ENCODE data around the gene RNASEL. TPM values are rescaled to one million over a fixed set of nuclear protein-coding genes. Genes with fewer than 3 reads are reported as not detected.

RNASEL gene
- 1 to 10 TPM; 4.2 to 4.3 TPM for total RNA-seq

GRCh38 chr1:182588500-182589396, at the start of gene RNASEL:
TSS of gene RNASEL (minus strand) at chr1:182589256. CDS start at chr1:182586806, 2,450 bp downstream.
- ChIA-PET POLR2A (interaction anchor here (0.6 kb wide), 1 partner anchor 16 kb away, joined by 3 read pairs; no protein-coding TSS in a partner anchor), CTCF (interaction anchor here (30.8 kb wide), 1 partner anchor 198 kb away, joined by 459 read pairs; the partner anchor contains the start of gene NPL)

DNA sequence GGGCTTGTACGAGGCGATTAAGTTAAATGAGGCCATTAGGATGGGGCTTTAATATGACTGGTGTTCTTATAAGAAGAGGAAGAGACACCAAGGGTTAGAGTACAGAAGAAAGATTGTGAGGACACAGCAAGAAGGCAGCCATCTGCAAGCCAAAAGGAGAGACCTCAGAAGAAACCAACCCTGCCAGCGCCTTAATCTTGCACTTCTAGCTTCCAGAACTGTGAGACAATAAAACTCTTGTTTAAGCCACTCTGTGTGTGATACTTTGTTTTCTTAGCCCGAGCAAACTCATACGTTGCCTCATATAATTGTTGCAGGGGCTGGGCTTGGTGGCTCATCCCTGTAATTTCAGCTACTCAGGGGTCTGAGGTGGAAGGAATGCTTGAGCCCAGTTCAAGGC, 48.7 kb upstream of the RNASEL start:
- CTCF ChIA-PET, result interaction anchor here (1.0 kb wide), 1 partner anchor 39 kb away, joined by 3 read pairs; no protein-coding TSS in a partner anchor
- POLR2A ChIA-PET, result no interaction called here

DNA sequence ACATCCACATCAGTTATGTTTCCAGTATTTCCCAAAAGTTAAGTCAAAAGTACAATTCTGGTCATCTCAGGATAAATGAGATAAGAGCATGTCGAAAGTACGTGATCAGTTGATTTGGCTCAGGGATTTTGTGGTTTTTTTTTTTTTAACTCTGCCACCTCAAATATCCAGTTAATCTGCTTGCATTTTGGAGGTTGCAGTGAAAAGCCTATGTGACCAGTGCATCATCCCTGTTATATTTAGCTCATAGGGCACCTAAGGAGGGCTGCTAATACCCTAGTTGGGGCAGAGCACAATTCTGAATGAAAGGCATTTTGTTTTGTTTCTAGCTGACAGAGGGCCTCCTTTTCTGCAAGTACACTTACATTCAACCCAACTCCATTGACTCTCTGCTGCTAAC, 46.8 kb upstream of the RNASEL start:
- ChIA-PET POLR2A (no interaction called here), CTCF (interaction anchor here (1.2 kb wide), 1 partner anchor 34 kb away, joined by 3 read pairs; no protein-coding TSS in a partner anchor)

DNA sequence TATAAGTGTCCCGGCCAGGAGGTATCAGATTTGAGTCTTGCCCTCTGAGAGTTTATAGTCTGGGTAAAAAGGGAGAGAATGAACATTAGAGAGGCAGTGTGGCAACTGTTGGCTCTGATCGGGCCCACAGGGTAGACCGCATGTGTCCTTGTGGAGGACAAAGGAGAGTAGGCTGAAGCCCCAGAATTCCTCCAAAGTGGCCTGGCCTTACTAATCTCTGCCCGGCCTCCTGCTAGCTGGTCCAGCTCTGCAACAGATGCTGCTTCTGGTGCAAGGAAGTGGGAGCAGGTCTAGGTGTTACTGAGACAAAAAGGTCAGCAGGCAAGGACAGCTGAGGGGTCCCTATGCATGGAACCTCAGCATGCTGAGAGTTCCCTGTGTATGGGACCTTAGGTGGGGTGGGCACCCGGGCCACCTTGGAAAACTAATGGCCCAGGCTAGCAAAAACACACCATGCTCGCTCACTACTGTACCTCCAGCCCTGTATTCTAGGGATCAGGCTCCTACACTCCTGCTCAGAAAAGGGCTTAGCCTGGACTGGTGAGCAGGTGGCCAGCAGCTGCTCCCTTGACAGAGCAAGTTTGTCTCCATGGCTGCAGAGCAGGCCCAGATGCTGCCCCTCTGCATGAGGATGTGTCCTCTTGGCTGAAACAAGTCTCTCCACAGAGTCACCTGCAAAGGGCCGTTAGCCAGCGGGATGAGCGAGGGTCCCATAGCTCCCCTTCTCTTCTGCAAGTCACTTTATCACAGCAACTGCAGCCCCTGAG, 45.4 kb upstream of the RNASEL start:
- POLR2A ChIA-PET, result no interaction called here
- CTCF ChIA-PET, result no interaction called here

DNA sequence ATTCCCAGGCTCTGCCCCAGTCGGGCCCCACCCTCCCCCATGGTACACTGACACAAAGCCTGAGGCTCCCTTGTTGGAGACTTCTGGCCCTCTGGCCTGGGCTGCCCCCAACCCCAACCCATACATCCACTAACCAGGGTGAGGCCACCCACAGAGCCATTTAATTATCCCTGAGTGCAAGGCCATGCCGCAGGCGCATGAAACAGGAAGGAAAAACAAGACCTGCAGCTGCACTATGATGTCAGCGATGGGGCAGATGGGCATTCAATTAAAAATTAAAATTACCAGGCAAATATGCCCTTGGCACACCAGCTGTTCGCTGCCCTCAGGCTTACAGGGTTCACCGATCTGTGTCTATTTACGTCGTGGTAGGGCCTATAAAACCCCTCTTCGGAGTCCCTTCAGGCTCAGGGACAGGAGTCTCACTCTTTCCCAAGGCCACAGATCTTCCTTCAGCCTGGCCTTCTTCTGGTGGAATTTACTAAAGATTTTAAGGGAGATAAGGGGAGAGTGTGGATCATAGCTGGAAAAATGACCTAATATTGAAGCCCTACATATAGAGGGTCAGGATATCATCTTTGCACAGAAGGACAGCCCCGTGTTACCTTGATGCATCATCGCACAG, 44.7 kb upstream of the RNASEL start:
- ChIA-PET CTCF (no interaction called here), POLR2A (no interaction called here)

DNA sequence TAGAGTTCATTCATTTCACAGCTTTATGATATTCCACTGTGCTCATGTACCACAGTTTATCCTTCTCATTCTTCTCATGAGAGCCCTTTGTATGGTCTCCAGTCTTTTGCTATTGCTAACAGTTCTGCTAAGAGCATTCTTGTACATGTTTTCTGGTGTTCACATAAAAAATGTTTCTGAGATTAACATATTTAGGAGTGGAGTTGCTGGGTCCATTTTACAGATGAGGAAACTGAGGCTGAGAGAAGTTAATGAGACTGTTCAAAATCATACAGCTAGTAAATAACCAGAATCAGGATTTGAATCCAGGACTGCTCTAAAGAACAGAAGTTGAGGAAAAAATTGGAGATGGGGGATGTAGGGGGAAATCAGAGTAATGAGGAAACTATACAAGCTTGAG, 44.0 kb upstream of the RNASEL start:
- ChIA-PET POLR2A (no interaction called here), CTCF (interaction anchor here (1.5 kb wide), 1 partner anchor 34 kb away, joined by 3 read pairs; no protein-coding TSS in a partner anchor)

DNA sequence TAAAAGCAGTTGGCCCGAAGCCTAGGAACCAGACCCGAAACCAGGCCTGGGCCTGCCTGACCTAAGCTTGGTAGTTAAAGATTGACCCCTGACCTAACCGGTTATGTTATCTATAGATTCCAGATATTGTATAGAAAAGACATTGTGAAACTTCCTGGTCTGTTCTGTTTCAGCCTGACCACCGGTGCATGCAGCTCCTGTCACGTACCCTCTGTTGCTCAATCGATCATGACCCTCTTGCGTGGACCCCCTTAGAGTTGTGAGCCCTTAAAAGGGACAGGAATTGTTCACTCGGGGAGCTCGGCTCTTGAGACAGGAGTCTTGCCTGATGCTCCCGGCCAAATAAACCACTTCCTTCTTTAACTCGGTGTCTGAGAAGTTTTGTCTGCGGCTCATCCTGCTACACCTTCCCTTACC, 43.4 kb upstream of the RNASEL start:
- CTCF ChIA-PET, result interaction anchor here (1.5 kb wide), 1 partner anchor 33 kb away, joined by 3 read pairs; no protein-coding TSS in a partner anchor
- POLR2A ChIA-PET, result interaction anchor here (0.7 kb wide), 1 partner anchor 32 kb away, joined by 6 read pairs; no protein-coding TSS in a partner anchor

DNA sequence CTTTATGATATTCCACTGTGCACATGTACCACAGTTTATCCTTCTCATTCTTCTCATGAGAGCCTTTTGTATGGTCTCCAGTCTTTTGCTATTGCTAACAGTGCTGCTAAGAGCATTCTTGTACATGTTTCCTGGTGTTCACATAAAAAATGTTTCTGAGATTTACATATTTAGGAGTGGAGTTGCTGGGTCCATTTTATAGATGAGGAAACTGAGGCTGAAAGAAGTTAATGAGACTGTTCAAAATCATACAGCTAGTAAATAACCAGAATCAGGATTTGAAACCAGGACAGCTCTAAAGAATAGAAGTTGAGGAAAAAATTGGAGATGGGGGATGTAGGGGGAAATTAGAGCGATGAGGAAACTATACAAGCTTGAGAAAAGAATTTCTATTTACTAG, 42.9 kb upstream of the RNASEL start:
- CTCF ChIA-PET, result interaction anchor here (1.5 kb wide), 1 partner anchor 33 kb away, joined by 3 read pairs; no protein-coding TSS in a partner anchor
- POLR2A ChIA-PET, result interaction anchor here (0.7 kb wide), 1 partner anchor 31 kb away, joined by 6 read pairs; no protein-coding TSS in a partner anchor

- CTCF ChIA-PET, result interaction anchor here (1.2 to 2.2 kb wide), 4 partner anchors 12 to 151 kb away, joined by 3 to 9 read pairs (median 6); no protein-coding TSS in a partner anchor
- POLR2A ChIA-PET, result no interaction called here
Observed at GRCh38 chr1:182631053-182631677, 42.1 kb upstream of the RNASEL start.

- CTCF ChIA-PET, result interaction anchor here (1.2 to 2.2 kb wide), 4 partner anchors 11 to 152 kb away, joined by 3 to 9 read pairs (median 6); no protein-coding TSS in a partner anchor
- POLR2A ChIA-PET, result interaction anchor here (1.5 kb wide), 1 partner anchor 16 kb away, joined by 12 read pairs; no protein-coding TSS in a partner anchor
Observed at GRCh38 chr1:182630586-182630985, 41.5 kb upstream of the RNASEL start.

- POLR2A ChIA-PET, result interaction anchor here (0.7 to 1.5 kb wide), 4 partner anchors 13 to 26 kb away, joined by 3 to 12 read pairs (median 4); no protein-coding TSS in a partner anchor
- CTCF ChIA-PET, result interaction anchor here (0.6 to 2.2 kb wide), 6 partner anchors 10 to 153 kb away, joined by 3 to 9 read pairs (median 4); no protein-coding TSS in a partner anchor
Observed at GRCh38 chr1:182629499-182630096, 40.5 kb upstream of the RNASEL start.

DNA sequence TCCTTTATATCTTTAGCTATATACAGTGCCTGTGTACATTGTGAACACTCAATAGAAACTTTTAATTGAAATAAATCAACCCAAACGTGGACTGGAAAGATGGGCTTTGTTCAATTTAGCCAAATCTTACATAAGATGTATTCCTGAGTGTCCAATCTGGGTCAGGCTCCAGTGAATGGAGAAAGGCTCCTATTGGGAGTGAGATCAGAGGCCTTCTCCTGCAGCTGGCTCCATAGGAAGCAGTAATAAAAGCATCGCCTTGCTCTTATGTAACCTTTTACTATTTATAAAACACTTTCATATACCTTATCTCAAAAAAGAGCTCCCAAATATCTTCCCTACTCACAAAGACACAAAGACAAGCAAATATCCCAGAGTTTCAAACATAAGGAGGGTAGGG, 40.0 kb upstream of the RNASEL start:
- POLR2A ChIA-PET, result interaction anchor here (0.7 to 1.5 kb wide), 4 partner anchors 12 to 26 kb away, joined by 3 to 12 read pairs (median 4); no protein-coding TSS in a partner anchor
- CTCF ChIA-PET, result interaction anchor here (0.6 to 2.2 kb wide), 5 partner anchors 9 to 153 kb away, joined by 3 to 8 read pairs (median 4); no protein-coding TSS in a partner anchor

GRCh38 chr1:182628657-182629056, 39.6 kb upstream of the RNASEL start:
- ChIA-PET CTCF (interaction anchor here (0.8 to 2.2 kb wide), 5 partner anchors 9 to 154 kb away, joined by 3 to 8 read pairs (median 3); no protein-coding TSS in a partner anchor), POLR2A (interaction anchor here (0.9 to 1.4 kb wide), 2 partner anchors 12 to 26 kb away, joined by 3 to 4 read pairs; no protein-coding TSS in a partner anchor)

DNA sequence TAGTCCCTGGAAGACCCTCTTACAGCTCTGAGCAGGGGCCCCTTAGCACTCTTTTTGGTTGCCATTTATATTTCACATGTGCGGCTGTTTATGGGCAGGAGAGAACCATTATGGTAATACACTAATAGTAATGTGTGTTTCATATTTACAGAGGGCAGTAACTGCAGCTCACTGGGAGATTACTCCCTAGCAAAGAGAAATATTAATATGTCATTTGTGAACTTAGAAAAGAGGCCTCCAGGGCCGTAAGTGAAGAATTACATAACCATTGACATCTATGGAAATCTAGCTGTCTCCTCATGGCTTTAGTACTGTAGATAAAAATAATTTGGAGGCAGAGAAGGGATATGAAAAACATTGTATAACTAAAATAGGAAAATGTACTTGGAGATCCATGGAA, 38.6 kb upstream of the RNASEL start:
- POLR2A ChIA-PET, result no interaction called here
- CTCF ChIA-PET, result interaction anchor here (2.1 kb wide), 1 partner anchor 155 kb away, joined by 5 read pairs; no protein-coding TSS in a partner anchor

GRCh38 chr1:182626527-182626926, 37.5 kb upstream of the RNASEL start:
- ChIA-PET POLR2A (no interaction called here), CTCF (no interaction called here)

GRCh38 chr1:182625719-182626504, 36.9 kb upstream of the RNASEL start:
- ChIA-PET POLR2A (interaction anchor here (0.5 kb wide), 1 partner anchor 59 kb away, joined by 3 read pairs; no protein-coding TSS in a partner anchor), CTCF (interaction anchor here (1.8 kb wide), 1 partner anchor 9 kb away, joined by 5 read pairs; no protein-coding TSS in a partner anchor)

- CTCF ChIA-PET, result interaction anchor here (0.6 to 1.8 kb wide), 2 partner anchors 8 to 28 kb away, joined by 3 to 5 read pairs; no protein-coding TSS in a partner anchor
- POLR2A ChIA-PET, result interaction anchor here (0.5 kb wide), 1 partner anchor 60 kb away, joined by 3 read pairs; no protein-coding TSS in a partner anchor
Observed at GRCh38 chr1:182625024-182625423, 36.0 kb upstream of the RNASEL start.

All from activated CD8-positive, alpha-beta memory T cell treated with anti-CD3 and anti-CD28 coated beads for 36 hours (primary cell).